Measurements from ENCODE around the gene CD93.

Gene CD93

GRCh38 chr20:23032750-23033078 lies 53.4 kb downstream of the CD93 start:
- no peak for DNase-seq

DNA sequence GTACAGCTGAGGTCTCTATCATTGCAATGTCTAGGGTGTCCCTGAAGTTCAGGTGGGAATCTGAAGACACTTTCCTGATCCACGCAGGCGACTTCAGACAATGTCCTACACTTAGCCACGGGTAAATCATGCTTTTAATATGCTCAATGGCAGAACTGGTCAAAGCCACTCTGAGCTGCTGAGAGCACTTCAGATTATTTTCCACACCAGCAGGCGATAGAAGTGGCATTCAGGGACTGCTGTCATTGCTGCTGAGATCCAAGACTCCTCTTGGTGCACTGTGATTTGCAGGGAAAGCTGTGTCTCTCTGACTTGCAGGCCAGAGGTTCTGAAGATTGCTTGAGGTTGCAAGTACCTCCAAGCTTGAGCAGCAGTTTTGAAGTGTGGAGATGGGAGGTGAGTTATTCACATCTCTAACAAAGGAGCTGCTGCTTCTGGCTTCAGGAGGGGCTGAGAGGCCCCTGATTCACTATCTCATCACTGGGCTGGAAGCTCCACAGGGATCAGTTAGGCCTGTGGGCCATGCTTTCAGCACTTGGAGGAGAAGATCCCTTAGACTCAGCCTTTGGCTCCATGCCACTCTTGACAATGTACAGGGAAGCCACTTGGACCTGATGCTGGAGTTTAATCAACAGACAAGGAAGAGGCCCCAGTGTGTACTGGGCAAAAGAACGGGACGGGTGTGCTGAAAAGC lies 53.9 kb downstream of the CD93 start:
- no peak for DNase-seq

- no peak for DNase-seq
These were observed 54.8 kb downstream of the CD93 start for GRCh38 chr20:23031346-23031745.
